ENCODE data around the gene OR9A2. TPM values are rescaled to one million over a fixed set of nuclear protein-coding genes. Genes with fewer than 3 reads are reported as not detected.
"Not testable (repeated sequence)": the region's sequence is repeated elsewhere in the genome, so short reads cannot be mapped to it uniquely, and the experiment has no call there.

OR9A2 gene
- total RNA-seq, 1 donor: not detected

GRCh38 chr7:142997456-142997989 lies 29.4 kb downstream of the OR9A2 start:
- H3K4me3 ChIP-seq (ENCODE audit: low read depth, low read length): no peak overlapping the region
- no peak for TF ChIP-seq CTCF (IDR thresholded peaks at IDR 0.05; ENCODE audit: insufficient read depth, low read depth, low read length)
- DNase-seq (ENCODE audit: low read depth): no peak

- TF ChIP-seq CTCF (IDR thresholded peaks at IDR 0.05; ENCODE audit: insufficient read depth, low read depth, low read length): no peak
- no peak overlapping the region for H3K4me3 ChIP-seq (ENCODE audit: low read depth, low read length)
- peak; percentile 5 for DNase-seq (ENCODE audit: low read depth)
These were observed 34.5 kb downstream of the OR9A2 start for GRCh38 chr7:142992427-142992826.

GRCh38 chr7:142984297-142984696 lies 42.6 kb downstream of the OR9A2 start:
- no peak for TF ChIP-seq CTCF (IDR thresholded peaks at IDR 0.05; ENCODE audit: insufficient read depth, low read depth, low read length)
- no peak for DNase-seq (ENCODE audit: low read depth)
- H3K4me3 ChIP-seq (ENCODE audit: low read depth, low read length): no peak overlapping the region

- TF ChIP-seq CTCF (IDR thresholded peaks at IDR 0.05; ENCODE audit: insufficient read depth, low read depth, low read length): no peak
- no peak overlapping the region for H3K4me3 ChIP-seq (ENCODE audit: low read depth, low read length)
- no peak for DNase-seq (ENCODE audit: low read depth)
These were observed 43.1 kb downstream of the OR9A2 start for GRCh38 chr7:142983825-142984224.

- DNase-seq (ENCODE audit: low read depth): not testable (repeated sequence)
These were observed 48.5 kb downstream of the OR9A2 start for GRCh38 chr7:142978402-142978801.

More at GRCh38 chr7:142978402-142978801, 48.5 kb downstream of the OR9A2 start:
- H3K4me3 ChIP-seq (ENCODE audit: low read depth, low read length): not testable (repeated sequence)

Other genes with a start within 250 kb of the OR9A2 start
- gene EPHB6, start 172.1 kb downstream of the OR9A2 start, total RNA-seq: 0.43 and 4.2 TPM in 2 replicates
- not detected in 2 replicates for gene TRPV6, start 141.4 kb downstream of the OR9A2 start, total RNA-seq
- not detected in 2 replicates for gene TRPV5, start 93.4 kb downstream of the OR9A2 start, total RNA-seq
- not detected in 2 replicates for gene LLCFC1, start 87.6 kb downstream of the OR9A2 start, total RNA-seq
- gene KEL, start 64.8 kb downstream of the OR9A2 start, total RNA-seq: under 0.01 TPM in 1 of 2 replicates, not detected in the other
- not detected in 2 replicates for gene OR6V1, start 25.2 kb upstream of the OR9A2 start, total RNA-seq
- gene PIP, start 104.9 kb upstream of the OR9A2 start, total RNA-seq: not detected in 2 replicates
- gene TAS2R39, start 156.3 kb upstream of the OR9A2 start, total RNA-seq: not detected in 2 replicates
- not detected in 2 replicates for gene TAS2R40, start 194.9 kb upstream of the OR9A2 start, total RNA-seq
- 63.1 and 69.1 TPM in 2 replicates for gene GSTK1, start 236.3 kb upstream of the OR9A2 start, total RNA-seq

Data from fibroblast of villous mesenchyme (primary cell).